ENCODE results near the gene SPATA13. TPM values are rescaled to one million over a fixed set of nuclear protein-coding genes. Genes with fewer than 3 reads are reported as not detected.

The SPATA13 gene
- 12.6 and 14.1 TPM in 2 replicates for total RNA-seq (2021)
- long read RNA-seq, full-length matches to known transcripts, result 31 of 49 reads
- long read RNA-seq, partial matches to known transcripts, result 2 of 49 reads
- long read RNA-seq, other reads (novel, unspliced or antisense), result 16 of 49 reads

DNA sequence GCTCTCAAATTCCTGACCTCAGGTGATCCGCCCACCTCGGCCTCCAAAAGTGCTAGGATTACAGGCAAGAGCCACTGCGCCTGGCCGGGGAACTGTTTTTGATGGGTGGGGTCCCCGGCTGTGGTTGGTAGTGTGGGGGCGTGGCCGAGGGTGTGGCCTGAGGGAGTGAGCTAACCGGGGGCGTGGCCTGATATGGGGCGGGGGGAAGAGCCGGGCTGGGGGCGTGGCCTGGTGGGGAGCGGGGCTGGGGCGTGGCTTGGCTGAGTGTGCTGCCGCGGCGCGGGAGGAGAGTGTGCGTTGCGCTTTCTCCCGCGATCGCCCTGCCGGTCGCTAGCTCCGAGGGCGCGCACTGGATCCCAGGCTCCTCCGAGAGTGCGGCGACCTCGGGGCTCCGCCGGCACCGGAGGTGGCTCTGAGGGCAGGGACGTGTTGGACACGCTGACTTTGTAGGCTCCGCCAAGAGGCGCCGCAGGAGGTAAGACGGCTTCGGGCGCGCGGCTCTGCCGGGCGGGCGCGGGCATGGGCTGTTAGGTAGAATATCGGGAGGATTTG is at the start of gene SPATA13:
TSS of gene SPATA13 (plus strand) at position 263 of the 552 bp plus-strand sequence. CDS start 62,210 bp downstream, outside the sequence.
- H2BK15ac ChIP-seq (ENCODE audit: low read depth, low read length), result no peak within 1 kb of the TSS
- Mint-ChIP-seq H3K4me1 (peaks cover 37 to 40% of the 10 kb centered on the region in 2 experiments), H3K9me3 (no peaks in the 10 kb centered on the region), H3K36me3 (ENCODE audit: insufficient read depth in 1 of 3, low read depth in 3 of 3) (peaks cover 0 to 6% (median under 1%) of the 10 kb centered on the region in 3 experiments; a peak in 5 of 7 replicates), H3K27me3 (ENCODE audit: low read depth) (peaks cover 14% of the 10 kb centered on the region), H3K27ac (peak within 1 kb of the TSS in 2 of 3 experiments; percentile 10 to 73; a peak in 2 of 7 replicates), H3K4me3 (peak within 1 kb of the TSS; percentile 83)
- H3K4ac ChIP-seq (ENCODE audit: low read depth, low read length), result no peak within 1 kb of the TSS
- no peak within 1 kb of the TSS for H2BK5ac ChIP-seq (ENCODE audit: insufficient read length, low read length)
- H3K9ac ChIP-seq (ENCODE audit: extremely low read depth, insufficient read length, low read length), result peak within 1 kb of the TSS; percentile 31
- H3K27me3 ChIP-seq (ENCODE audit: insufficient read depth, low read length), result no peaks in the 10 kb centered on the region
- DNase-seq, result peak; percentile 95
- no peak within 1 kb of the TSS for H3K23ac ChIP-seq (ENCODE audit: insufficient read length, low read depth, low read length)
- TF ChIP-seq, protein P1, sequence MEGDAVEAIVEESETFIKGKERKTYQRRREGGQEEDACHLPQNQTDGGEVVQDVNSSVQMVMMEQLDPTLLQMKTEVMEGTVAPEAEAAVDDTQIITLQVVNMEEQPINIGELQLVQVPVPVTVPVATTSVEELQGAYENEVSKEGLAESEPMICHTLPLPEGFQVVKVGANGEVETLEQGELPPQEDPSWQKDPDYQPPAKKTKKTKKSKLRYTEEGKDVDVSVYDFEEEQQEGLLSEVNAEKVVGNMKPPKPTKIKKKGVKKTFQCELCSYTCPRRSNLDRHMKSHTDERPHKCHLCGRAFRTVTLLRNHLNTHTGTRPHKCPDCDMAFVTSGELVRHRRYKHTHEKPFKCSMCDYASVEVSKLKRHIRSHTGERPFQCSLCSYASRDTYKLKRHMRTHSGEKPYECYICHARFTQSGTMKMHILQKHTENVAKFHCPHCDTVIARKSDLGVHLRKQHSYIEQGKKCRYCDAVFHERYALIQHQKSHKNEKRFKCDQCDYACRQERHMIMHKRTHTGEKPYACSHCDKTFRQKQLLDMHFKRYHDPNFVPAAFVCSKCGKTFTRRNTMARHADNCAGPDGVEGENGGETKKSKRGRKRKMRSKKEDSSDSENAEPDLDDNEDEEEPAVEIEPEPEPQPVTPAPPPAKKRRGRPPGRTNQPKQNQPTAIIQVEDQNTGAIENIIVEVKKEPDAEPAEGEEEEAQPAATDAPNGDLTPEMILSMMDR (conservative IDR thresholded peaks at IDR 0.05), result no peak
- no peak within 1 kb of the TSS for H2BK20ac ChIP-seq (ENCODE audit: low read depth, low read length, poor library complexity, severe bottlenecking)
- no peak within 1 kb of the TSS for H4K8ac ChIP-seq (replicated peaks; ENCODE audit: insufficient read length, low read depth, low read length)
- H4K20me1 ChIP-seq (ENCODE audit: control insufficient read depth, insufficient read depth, insufficient read length), result peaks cover 3% of the 10 kb centered on the region
- H2AK5ac ChIP-seq (ENCODE audit: insufficient read length, low read length), result no peak within 1 kb of the TSS
- peaks cover 5% of the 10 kb centered on the region for H3K79me1 ChIP-seq (ENCODE audit: insufficient read depth, low read depth, low read length, poor library complexity, severe bottlenecking)
- H3K4me2 ChIP-seq (ENCODE audit: insufficient read depth, insufficient read length, low read length), result peak within 1 kb of the TSS; percentile 97
- H3K79me2 ChIP-seq (ENCODE audit: insufficient read depth, low read length), result peaks cover 19% of the 10 kb centered on the region; the same call in 1 of the 2 replicates
- H3K23me2 ChIP-seq (ENCODE audit: insufficient read length, low read depth, low read length, poor library complexity, severe bottlenecking), result peaks cover 12% of the 10 kb centered on the region
- peak within 1 kb of the TSS; percentile 91 for H2AFZ ChIP-seq (ENCODE audit: low read length)
- H4K91ac ChIP-seq (ENCODE audit: insufficient read length, low read depth, low read length), result no peak within 1 kb of the TSS
- peak within 1 kb of the TSS; percentile 61 for H3K18ac ChIP-seq (ENCODE audit: insufficient read length, low read depth, low read length)
- H3K27ac ChIP-seq (ENCODE audit: insufficient read length, low read depth, low read length), result no peak within 1 kb of the TSS
- H2BK120ac ChIP-seq (ENCODE audit: low read depth, low read length, poor library complexity, severe bottlenecking), result no peak within 1 kb of the TSS
- peak within 1 kb of the TSS; percentile 92 for H3K14ac ChIP-seq (ENCODE audit: insufficient read depth, low read length)
- WGBS (ENCODE audit: extremely low coverage, insufficient read length, low lambda C conversion rate), result no CpG with 5 or more reads among the region's 50 CpGs
- peaks cover 5% of the 10 kb centered on the region; the same call in 1 of the 2 replicates for H3K4me1 ChIP-seq (ENCODE audit: insufficient read depth, low read length)
- no peaks in the 10 kb centered on the region for H3K9me3 ChIP-seq (ENCODE audit: control insufficient read depth, low read depth, low read length)
- H4K5ac ChIP-seq (ENCODE audit: insufficient read length, low read depth, low read length), result no peak within 1 kb of the TSS
- no peak within 1 kb of the TSS for H3T11ph ChIP-seq (ENCODE audit: low read length)
- no peak within 1 kb of the TSS for H3K56ac ChIP-seq (ENCODE audit: insufficient read length, low read depth, low read length)
- H2BK12ac ChIP-seq (ENCODE audit: insufficient read length, low read depth, low read length), result no peak within 1 kb of the TSS

Data from H9 (cell line).